GM19468 (cell line): Measurements from ENCODE around the gene PODN.

Experiments
- ATAC-seq: cut with Tn5 transposase; IDR thresholded peaks from one replicate; pipeline ENCODE4 v1.9.1; 2021; ENCODE audit warnings: mild to moderate bottlenecking, moderate library complexity, moderate number of reproducible peaks; ENCODE audit not compliant: unreplicated experiment; ENCODE audit errors: extremely low read depth

The PODN gene

GRCh38 chr1:53048960-53049573, 12.9 kb upstream of the PODN start:
- ATAC-seq, result no peak

GRCh38 chr1:53049574-53049967, 12.4 kb upstream of the PODN start:
- ATAC-seq, result no peak

- ATAC-seq, result no peak
Observed at GRCh38 chr1:53050310-53050709, 11.7 kb upstream of the PODN start.

- ATAC-seq, result no peak
Observed at GRCh38 chr1:53051676-53052075, 10.3 kb upstream of the PODN start.

DNA sequence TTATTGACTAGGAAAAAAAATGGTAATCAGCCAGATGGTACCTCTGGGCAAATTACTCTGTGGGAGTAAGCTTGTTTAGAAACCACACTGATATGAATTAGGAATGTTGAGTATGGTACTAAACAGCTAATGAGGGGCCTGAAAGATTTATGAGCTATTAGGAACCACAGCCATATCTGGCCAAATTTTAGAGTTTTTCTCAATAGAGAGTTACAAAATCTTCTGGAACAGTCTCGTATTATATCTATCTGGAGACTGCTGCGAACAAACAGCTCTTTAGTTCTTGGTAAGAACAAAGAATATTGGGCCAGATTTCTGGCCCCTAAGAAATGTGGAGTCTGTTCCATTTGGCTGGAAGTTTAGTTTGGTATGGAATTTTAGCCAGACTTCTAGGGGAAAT, 4.9 kb upstream of the PODN start:
- no peak for ATAC-seq

GRCh38 chr1:53060579-53060978, 1.4 kb upstream of the PODN start:
- ATAC-seq, result no peak

DNA sequence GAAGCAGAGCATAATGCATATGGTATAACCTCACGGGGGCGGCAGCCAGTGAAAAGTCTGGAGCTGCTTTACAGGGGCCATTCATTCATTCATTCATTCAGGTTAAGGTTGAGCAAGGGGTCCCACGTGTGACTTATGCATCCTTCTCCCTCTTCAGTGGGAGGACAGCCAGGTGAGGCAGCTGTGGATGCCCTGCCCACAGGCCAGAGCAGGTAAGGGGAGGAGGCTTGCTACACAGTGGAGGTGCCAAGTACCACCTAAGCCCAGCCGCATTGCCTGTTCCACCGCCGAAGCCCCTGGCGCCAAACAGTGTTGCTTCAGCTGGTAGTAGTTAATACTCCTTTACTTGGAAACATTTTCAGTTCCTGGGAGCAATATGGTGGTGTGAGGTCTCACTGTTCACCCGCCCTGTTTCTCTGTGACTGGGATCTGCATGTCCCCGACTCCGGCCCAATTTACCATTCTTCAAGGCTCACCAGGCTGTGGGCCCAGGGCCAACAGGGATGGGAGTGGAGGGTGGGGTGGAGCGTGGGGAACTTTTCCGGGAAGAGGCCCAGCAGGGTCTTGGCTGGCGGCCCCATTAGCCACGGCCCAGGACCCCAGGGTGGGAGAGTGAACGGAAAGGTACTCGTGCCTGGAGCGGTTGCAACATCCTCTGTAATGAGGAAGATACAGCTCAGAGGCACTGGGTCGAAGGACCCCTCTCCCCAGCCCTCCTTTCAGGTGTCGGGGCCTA, 722 bp upstream of the PODN start:
- no peak for ATAC-seq

- ATAC-seq, result no peak
Observed at GRCh38 chr1:53062708-53063591, 937 bp downstream of the PODN start.

- no peak for ATAC-seq
Observed at GRCh38 chr1:53063744-53064515, 1.9 kb downstream of the PODN start.

GRCh38 chr1:53065391-53065790, 3.4 kb downstream of the PODN start:
- no peak for ATAC-seq

- ATAC-seq, result no peak
Observed at GRCh38 chr1:53066488-53066887, 4.5 kb downstream of the PODN start.

- ATAC-seq, result no peak
Observed at GRCh38 chr1:53066891-53067738, 5.1 kb downstream of the PODN start.

- ATAC-seq, result no peak
Observed at GRCh38 chr1:53067886-53068285, 5.9 kb downstream of the PODN start.

GRCh38 chr1:53068314-53069099, 6.5 kb downstream of the PODN start:
- ATAC-seq, result no peak

DNA sequence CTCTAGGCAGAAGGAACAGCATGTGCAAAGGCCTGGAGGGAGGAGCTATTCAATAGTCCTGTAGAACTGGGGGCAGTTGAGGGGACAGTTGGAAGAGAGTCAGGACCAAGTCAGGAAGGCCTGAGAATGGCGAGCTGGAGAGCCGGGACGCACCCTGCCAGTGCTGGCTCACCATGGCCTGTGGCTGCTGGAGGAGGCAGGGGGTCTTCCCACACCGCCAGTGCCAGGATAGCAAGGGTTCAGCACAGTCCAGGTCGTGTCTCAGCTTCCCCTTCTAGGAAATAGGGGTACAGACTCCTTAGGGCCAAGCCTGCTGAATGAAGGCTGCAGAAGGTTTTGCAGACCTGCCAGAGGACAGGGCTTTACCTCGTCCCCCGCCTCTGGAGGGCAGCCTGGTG, 7.3 kb downstream of the PODN start:
- ATAC-seq, result no peak

GRCh38 chr1:53069663-53070327, 7.8 kb downstream of the PODN start:
- no peak for ATAC-seq

DNA sequence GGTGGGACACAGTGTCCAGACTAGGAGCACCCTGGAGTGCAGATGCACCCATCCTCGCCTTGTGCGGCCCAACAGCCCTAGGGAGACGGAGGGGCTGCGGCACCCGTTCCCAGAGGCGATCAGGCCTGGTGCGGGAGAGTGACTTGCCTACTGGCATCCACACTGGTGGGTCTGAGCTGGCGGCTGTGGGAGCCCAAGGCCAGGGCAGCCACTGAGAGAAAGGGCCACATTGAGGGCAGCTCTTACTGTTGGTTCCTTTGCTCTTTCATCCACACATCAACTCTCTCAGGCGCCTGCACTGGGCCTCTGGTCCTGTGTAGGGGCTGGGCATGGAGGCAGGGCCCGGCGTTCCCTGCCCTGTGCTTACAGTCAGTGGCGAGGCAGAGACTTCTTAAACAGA, 8.6 kb downstream of the PODN start:
- ATAC-seq, result no peak

- ATAC-seq, result no peak
Observed at GRCh38 chr1:53071167-53071865, 9.3 kb downstream of the PODN start.
